WTC11 (cell line): ENCODE measurements around the gene EHD2. TPM values are rescaled to one million over a fixed set of nuclear protein-coding genes. Genes with fewer than 3 reads are reported as not detected.

Experiments used
- ATAC-seq: fragments of 200-7000 bp; cut with Tn5 transposase; 2 replicates; pipeline ENCODE4 v1.10.0; 2021; ENCODE audit warnings: mild to moderate bottlenecking, moderate library complexity
- CTCF ChIA-PET: fragments of 300-600 bp; sonication (Branson Sonifier 250); formaldehyde crosslinking; loops from one replicate; lab custom pipeline; 2021; ENCODE audit warnings: antibody characterized with exemption; lab: Charles Lee
- POLR2A ChIA-PET: fragments of 350-600 bp; sonication (Branson Sonifier 250); formaldehyde crosslinking; loops from one replicate; lab custom pipeline; 2021; ENCODE audit warnings: antibody characterized with exemption; lab: Charles Lee
- DNase-seq: peaks from one replicate; pipeline ENCODE4 v3.0.0; 2021; ENCODE audit warnings: low spot score
- H3K27ac Mint-ChIP-seq: 2 replicates; pipeline ENCODE4 v1.8.0; 2021; ENCODE audit warnings: mixed read lengths
- H3K27me3 Mint-ChIP-seq: 2 replicates; pipeline ENCODE4 v1.8.0; 2021; ENCODE audit warnings: low read depth, mild to moderate bottlenecking, moderate library complexity, mixed read lengths
- H3K36me3 Mint-ChIP-seq: 2 replicates; pipeline ENCODE4 v1.8.0; 2021; ENCODE audit warnings: mixed read lengths
- H3K4me1 Mint-ChIP-seq: 2 replicates; pipeline ENCODE4 v1.8.0; 2022; ENCODE audit warnings: mixed read lengths
- H3K4me3 Mint-ChIP-seq: 2 replicates; pipeline ENCODE4 v1.8.0; 2021; ENCODE audit warnings: mild to moderate bottlenecking, moderate library complexity, mixed read lengths
- H3K9me3 Mint-ChIP-seq: 2 replicates; pipeline ENCODE4 v1.8.0; 2021; ENCODE audit warnings: mixed read lengths
- CBFB ChIP-seq: sonication (generic); formaldehyde crosslinking; IDR thresholded peaks from 2 replicates; pipeline ENCODE4 v1.8.1; 2022; ENCODE audit warnings: mild to moderate bottlenecking, low read depth, missing genetic modification reagents
- CREB1 ChIP-seq: sonication (generic); formaldehyde crosslinking; IDR thresholded peaks from 2 replicates; pipeline ENCODE4 v1.8.0; 2023; ENCODE audit warnings: mild to moderate bottlenecking, missing genetic modification reagents
- ETV6 ChIP-seq: sonication (generic); formaldehyde crosslinking; IDR thresholded peaks from 2 replicates; pipeline ENCODE4 v1.8.1; 2022; ENCODE audit warnings: mild to moderate bottlenecking, missing genetic modification reagents
- FOXK1 ChIP-seq: sonication (generic); formaldehyde crosslinking; IDR thresholded peaks from 2 replicates; pipeline ENCODE4 v1.8.0; 2022; ENCODE audit warnings: mild to moderate bottlenecking, moderate library complexity, missing genetic modification reagents
- GABPB1 ChIP-seq: sonication (generic); formaldehyde crosslinking; IDR thresholded peaks from 2 replicates; pipeline ENCODE4 v1.8.1; 2023; ENCODE audit warnings: mild to moderate bottlenecking, missing genetic modification reagents
- HMGA2 ChIP-seq: fragments of 250-450 bp; sonication (Bioruptor Pico); IDR thresholded peaks from 2 replicates; pipeline ENCODE4 v1.4.0; 2021; ENCODE audit warnings: mild to moderate bottlenecking, moderate library complexity
- JUN ChIP-seq: sonication (generic); formaldehyde crosslinking; IDR thresholded peaks from 2 replicates; pipeline ENCODE4 v1.8.0; 2023; ENCODE audit warnings: mild to moderate bottlenecking, missing genetic modification reagents
- MYBL2 ChIP-seq: sonication (generic); formaldehyde crosslinking; IDR thresholded peaks from 2 replicates; pipeline ENCODE4 v1.8.1; 2023; ENCODE audit warnings: mild to moderate bottlenecking, moderate library complexity, missing genetic modification reagents
- NFYB ChIP-seq: sonication (generic); formaldehyde crosslinking; conservative IDR thresholded peaks from 2 replicates; pipeline ENCODE4 v1.8.0; 2022; ENCODE audit warnings: low read depth, missing genetic modification reagents
- NR3C1 ChIP-seq: sonication (generic); formaldehyde crosslinking; conservative IDR thresholded peaks from 2 replicates; pipeline ENCODE4 v1.8.1; 2023; ENCODE audit warnings: low read depth, mild to moderate bottlenecking, missing genetic modification reagents
- SMAD3 ChIP-seq: sonication (generic); formaldehyde crosslinking; IDR thresholded peaks from 2 replicates; pipeline ENCODE4 v1.8.0; 2022; ENCODE audit warnings: missing genetic modification reagents, mild to moderate bottlenecking, borderline replicate concordance
- TEAD1 ChIP-seq: sonication (generic); formaldehyde crosslinking; IDR thresholded peaks from 2 replicates; pipeline ENCODE4 v1.8.0; 2022; ENCODE audit warnings: mild to moderate bottlenecking, missing genetic modification reagents
- TEAD4 ChIP-seq: sonication (generic); formaldehyde crosslinking; IDR thresholded peaks from 2 replicates; pipeline ENCODE4 v1.8.0; 2022; ENCODE audit warnings: mild to moderate bottlenecking, missing genetic modification reagents
- TP53 ChIP-seq: sonication (generic); formaldehyde crosslinking; IDR thresholded peaks from 2 replicates; pipeline ENCODE4 v1.8.1; 2023; ENCODE audit warnings: mild to moderate bottlenecking, missing genetic modification reagents
- ZNF121 ChIP-seq: sonication (generic); formaldehyde crosslinking; IDR thresholded peaks from 2 replicates; pipeline ENCODE4 v1.8.0; 2023; ENCODE audit warnings: missing genetic modification reagents
- ZNF396 ChIP-seq: fragments of 250-450 bp; sonication (Bioruptor Pico); IDR thresholded peaks from 2 replicates; pipeline ENCODE4 v1.8.0; 2021; ENCODE audit warnings: mild to moderate bottlenecking, moderate library complexity, borderline replicate concordance
- ZNF416 ChIP-seq: fragments of 250-450 bp; sonication (Bioruptor Pico); IDR thresholded peaks from 2 replicates; pipeline ENCODE4 v1.9.0; 2021; ENCODE audit warnings: mild to moderate bottlenecking, inconsistent platforms
- total RNA-seq: library from RNA; stranded (reverse); gene quantifications from 3 replicates; pipeline ENCODE4 v1.2.3, GENCODE V29; 2021
- TF ChIP-seq, protein P1 (sequence below): fragments of 250-450 bp; sonication (Bioruptor Pico); IDR thresholded peaks from 2 replicates; pipeline ENCODE4 v1.9.0; 2021; ENCODE audit warnings: mild to moderate bottlenecking
- TF ChIP-seq, protein P2 (sequence below): fragments of 250-450 bp; sonication (Bioruptor Pico); IDR thresholded peaks from 2 replicates; pipeline ENCODE4 v1.9.0; 2021; ENCODE audit warnings: moderate library complexity, mild to moderate bottlenecking, inconsistent platforms, borderline replicate concordance
- TF ChIP-seq, protein P3 (sequence below): sonication (generic); formaldehyde crosslinking; IDR thresholded peaks from 2 replicates; pipeline ENCODE4 v1.8.1; 2022; ENCODE audit warnings: mild to moderate bottlenecking, moderate library complexity, missing genetic modification reagents
- TF ChIP-seq, protein P4 (sequence below): sonication (generic); formaldehyde crosslinking; IDR thresholded peaks from 2 replicates; pipeline ENCODE4 v1.8.1; 2023; ENCODE audit warnings: mild to moderate bottlenecking, missing genetic modification reagents
- TF ChIP-seq, protein P5 (sequence below): fragments of 250-450 bp; sonication (Bioruptor Pico); IDR thresholded peaks from 2 replicates; pipeline ENCODE4 v1.8.0; 2021; ENCODE audit warnings: mild to moderate bottlenecking
- TF ChIP-seq, protein P6 (sequence below): sonication (generic); formaldehyde crosslinking; IDR thresholded peaks from 2 replicates; pipeline ENCODE4 v1.8.1; 2022; ENCODE audit warnings: mild to moderate bottlenecking, missing genetic modification reagents, moderate library complexity, borderline replicate concordance

Gene EHD2
- total RNA-seq, 1 experiment from 2014 or later, result 11.8 TPM

DNA sequence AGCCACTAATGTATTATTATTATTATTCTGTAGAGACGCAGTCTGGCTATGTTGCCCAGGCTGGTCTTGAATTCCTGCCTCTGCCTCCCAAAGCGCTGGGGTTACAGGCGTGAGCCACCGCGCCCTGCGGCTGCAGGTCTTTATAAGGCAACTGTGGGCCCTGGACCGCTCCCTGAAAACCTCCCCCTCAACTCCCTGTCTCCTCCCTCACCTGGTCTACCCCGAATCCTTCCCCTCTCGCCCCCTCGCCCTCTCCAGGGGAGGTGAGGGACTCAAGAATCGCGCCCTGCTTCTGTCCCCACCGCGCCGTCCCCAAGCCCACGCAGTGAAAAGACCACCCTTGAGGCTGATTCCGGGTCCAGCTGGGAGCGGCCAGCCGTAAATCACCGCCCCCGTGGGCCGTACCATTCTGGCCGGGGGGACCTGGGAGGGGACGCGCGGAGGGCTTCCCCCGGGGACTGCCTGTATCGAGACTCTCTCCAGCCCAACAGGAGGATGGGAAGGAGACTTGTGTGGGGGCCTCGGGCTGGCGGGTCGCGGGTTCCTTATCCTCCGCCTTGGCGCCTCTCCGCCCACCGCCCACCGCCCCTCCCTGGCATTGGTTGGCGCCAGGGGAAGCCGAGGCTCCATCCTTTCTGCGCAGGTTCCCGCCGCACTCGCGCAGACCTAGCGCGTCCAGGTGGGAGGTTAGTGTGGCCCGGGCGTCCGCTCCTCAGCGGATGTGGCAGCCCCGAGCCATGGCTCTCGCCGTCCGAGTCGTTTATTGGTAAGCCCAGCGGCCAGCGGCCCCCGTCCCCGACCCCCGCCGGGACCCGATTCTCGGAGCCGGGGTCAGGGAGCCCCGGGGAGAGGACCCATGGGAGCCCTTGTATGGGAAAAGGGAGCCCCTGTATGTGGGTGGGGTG lies 65.1 kb downstream of the EHD2 start, which contains the start of gene SELENOW (continued):
- TF ChIP-seq NR3C1 (CRISPR knock-in tag) (no peak; the same call in 1 of the 2 replicates), ZNF121 (CRISPR knock-in tag) (peak; percentile 96), HMGA2 (CRISPR knock-in tag) (no peak), ETV6 (CRISPR knock-in tag) (no peak; the same call in none of the 2 replicates), TP53 (peak; percentile 67; the same call in 1 of the 2 replicates), CREB1 (CRISPR knock-in tag) (no peak; the same call in 1 of the 2 replicates), ZNF416 (no peak), TEAD1 (peak; percentile 79), SMAD3 (no peak)
- TF ChIP-seq, protein P1, sequence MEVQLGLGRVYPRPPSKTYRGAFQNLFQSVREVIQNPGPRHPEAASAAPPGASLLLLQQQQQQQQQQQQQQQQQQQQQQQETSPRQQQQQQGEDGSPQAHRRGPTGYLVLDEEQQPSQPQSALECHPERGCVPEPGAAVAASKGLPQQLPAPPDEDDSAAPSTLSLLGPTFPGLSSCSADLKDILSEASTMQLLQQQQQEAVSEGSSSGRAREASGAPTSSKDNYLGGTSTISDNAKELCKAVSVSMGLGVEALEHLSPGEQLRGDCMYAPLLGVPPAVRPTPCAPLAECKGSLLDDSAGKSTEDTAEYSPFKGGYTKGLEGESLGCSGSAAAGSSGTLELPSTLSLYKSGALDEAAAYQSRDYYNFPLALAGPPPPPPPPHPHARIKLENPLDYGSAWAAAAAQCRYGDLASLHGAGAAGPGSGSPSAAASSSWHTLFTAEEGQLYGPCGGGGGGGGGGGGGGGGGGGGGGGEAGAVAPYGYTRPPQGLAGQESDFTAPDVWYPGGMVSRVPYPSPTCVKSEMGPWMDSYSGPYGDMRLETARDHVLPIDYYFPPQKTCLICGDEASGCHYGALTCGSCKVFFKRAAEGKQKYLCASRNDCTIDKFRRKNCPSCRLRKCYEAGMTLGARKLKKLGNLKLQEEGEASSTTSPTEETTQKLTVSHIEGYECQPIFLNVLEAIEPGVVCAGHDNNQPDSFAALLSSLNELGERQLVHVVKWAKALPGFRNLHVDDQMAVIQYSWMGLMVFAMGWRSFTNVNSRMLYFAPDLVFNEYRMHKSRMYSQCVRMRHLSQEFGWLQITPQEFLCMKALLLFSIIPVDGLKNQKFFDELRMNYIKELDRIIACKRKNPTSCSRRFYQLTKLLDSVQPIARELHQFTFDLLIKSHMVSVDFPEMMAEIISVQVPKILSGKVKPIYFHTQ (CRISPR knock-in tag), result no peak
- TF ChIP-seq, protein P2, sequence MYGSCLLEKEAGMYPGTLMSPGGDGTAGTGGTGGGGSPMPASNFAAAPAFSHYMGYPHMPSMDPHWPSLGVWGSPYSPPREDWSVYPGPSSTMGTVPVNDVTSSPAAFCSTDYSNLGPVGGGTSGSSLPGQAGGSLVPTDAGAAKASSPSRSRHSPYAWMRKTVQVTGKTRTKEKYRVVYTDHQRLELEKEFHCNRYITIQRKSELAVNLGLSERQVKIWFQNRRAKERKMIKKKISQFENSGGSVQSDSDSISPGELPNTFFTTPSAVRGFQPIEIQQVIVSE, result no peak
- TF ChIP-seq, protein P3, sequence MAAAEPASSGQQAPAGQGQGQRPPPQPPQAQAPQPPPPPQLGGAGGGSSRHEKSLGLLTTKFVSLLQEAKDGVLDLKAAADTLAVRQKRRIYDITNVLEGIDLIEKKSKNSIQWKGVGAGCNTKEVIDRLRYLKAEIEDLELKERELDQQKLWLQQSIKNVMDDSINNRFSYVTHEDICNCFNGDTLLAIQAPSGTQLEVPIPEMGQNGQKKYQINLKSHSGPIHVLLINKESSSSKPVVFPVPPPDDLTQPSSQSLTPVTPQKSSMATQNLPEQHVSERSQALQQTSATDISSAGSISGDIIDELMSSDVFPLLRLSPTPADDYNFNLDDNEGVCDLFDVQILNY, result peak; percentile 73

DNA sequence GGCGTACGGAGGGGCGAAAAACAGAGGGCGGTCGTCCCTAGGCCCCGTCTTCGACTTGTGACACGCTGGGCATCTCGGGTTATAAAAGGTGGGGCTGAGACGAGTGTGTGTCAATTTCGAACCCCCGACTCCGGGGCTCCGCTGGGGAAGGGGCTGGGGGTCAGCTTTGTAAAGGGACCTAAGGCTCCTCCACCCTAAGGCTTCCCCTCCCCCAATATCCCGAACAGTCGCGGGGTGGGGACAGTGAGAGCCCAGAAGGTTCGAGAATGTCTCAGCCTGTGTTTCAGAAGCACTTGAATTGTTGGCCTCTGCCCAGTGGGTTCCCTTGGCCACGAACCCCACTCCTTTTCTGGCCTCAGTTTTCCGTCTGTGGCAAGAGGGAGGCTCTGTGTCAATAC lies 65.7 kb downstream of the EHD2 start:
- no peak for DNase-seq
- CTCF ChIA-PET, result interaction anchor here (1.2 to 1.6 kb wide), 4 partner anchors 9 to 66 kb away, joined by 3 to 7 read pairs (median 4); no protein-coding TSS in a partner anchor
- Mint-ChIP-seq H3K9me3 (no peaks in the 10 kb centered on the region), H3K4me1 (peaks cover 32% of the 10 kb centered on the region), H3K27me3 (no peaks in the 10 kb centered on the region), H3K27ac (peak overlapping the region; percentile 65; the same call in 1 of the 2 replicates), H3K4me3 (peak overlapping the region; percentile 92), H3K36me3 (peaks cover 32% of the 10 kb centered on the region)
- ATAC-seq, result no peak
- POLR2A ChIA-PET, result interaction anchor here (0.5 to 1.2 kb wide), 3 partner anchors 9 to 42 kb away, joined by 3 to 4 read pairs (median 4); no protein-coding TSS in a partner anchor
- TF ChIP-seq TEAD4 (no peak), CBFB (CRISPR knock-in tag) (no peak), JUN (CRISPR knock-in tag) (peak; percentile 58; the same call in 1 of the 2 replicates)

DNA sequence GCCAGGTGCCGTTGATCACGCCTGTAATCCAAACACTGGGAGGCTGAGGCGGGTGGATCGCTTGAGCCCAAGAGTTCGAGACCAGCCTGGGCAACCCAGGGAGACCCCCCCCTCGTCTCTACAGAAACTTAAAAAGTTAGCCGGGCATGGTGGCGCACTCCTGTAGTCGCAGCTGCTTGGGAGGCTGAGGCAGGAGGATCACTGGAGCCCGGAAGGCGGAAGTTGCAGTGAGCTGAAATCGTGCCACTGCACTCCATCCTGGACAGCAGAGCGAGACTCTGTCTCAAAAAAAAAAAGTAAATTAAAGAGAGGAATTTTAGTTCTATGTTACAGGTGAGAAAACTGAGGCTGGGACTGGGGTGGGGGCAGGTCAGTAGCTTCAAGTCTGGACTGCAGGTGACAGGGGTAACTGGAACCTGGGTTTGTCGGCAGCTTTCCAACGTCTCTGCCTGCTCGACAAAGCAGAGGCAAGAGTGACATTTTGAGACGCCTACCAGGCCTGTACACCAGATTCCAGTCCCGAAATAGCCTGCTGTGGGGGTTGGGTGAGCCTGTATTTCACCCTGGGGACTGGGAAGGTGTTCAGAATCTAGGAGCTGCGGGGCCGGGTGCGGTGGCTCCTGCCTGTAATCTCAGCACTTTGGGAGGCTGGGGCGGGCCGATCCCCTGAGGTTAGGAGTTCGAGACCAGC lies 66.4 kb downstream of the EHD2 start:
- Mint-ChIP-seq H3K4me3 (peak overlapping the region; percentile 92), H3K27ac (peak overlapping the region; percentile 65), H3K36me3 (peaks cover 39% of the 10 kb centered on the region), H3K27me3 (no peaks in the 10 kb centered on the region), H3K4me1 (peaks cover 30% of the 10 kb centered on the region), H3K9me3 (no peaks in the 10 kb centered on the region)
- POLR2A ChIA-PET, result interaction anchor here (0.7 to 1.2 kb wide), 2 partner anchors 9 to 14 kb away, joined by 3 to 4 read pairs; no protein-coding TSS in a partner anchor
- DNase-seq (no peak), ATAC-seq (no peak)
- CTCF ChIA-PET, result interaction anchor here (0.5 to 1.6 kb wide), 5 partner anchors 9 to 67 kb away, joined by 3 to 9 read pairs (median 4); no protein-coding TSS in a partner anchor
- TF ChIP-seq ZNF396 (CRISPR knock-in tag) (no peak), FOXK1 (CRISPR knock-in tag) (no peak), GABPB1 (no peak), NR3C1 (CRISPR knock-in tag) (no peak), MYBL2 (CRISPR knock-in tag) (no peak), NFYB (CRISPR knock-in tag) (no peak)
- TF ChIP-seq, protein P4, sequence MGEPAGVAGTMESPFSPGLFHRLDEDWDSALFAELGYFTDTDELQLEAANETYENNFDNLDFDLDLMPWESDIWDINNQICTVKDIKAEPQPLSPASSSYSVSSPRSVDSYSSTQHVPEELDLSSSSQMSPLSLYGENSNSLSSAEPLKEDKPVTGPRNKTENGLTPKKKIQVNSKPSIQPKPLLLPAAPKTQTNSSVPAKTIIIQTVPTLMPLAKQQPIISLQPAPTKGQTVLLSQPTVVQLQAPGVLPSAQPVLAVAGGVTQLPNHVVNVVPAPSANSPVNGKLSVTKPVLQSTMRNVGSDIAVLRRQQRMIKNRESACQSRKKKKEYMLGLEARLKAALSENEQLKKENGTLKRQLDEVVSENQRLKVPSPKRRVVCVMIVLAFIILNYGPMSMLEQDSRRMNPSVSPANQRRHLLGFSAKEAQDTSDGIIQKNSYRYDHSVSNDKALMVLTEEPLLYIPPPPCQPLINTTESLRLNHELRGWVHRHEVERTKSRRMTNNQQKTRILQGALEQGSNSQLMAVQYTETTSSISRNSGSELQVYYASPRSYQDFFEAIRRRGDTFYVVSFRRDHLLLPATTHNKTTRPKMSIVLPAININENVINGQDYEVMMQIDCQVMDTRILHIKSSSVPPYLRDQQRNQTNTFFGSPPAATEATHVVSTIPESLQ, result no peak
- TF ChIP-seq, protein P5, sequence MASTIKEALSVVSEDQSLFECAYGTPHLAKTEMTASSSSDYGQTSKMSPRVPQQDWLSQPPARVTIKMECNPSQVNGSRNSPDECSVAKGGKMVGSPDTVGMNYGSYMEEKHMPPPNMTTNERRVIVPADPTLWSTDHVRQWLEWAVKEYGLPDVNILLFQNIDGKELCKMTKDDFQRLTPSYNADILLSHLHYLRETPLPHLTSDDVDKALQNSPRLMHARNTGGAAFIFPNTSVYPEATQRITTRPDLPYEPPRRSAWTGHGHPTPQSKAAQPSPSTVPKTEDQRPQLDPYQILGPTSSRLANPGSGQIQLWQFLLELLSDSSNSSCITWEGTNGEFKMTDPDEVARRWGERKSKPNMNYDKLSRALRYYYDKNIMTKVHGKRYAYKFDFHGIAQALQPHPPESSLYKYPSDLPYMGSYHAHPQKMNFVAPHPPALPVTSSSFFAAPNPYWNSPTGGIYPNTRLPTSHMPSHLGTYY (CRISPR knock-in tag), result no peak
- TF ChIP-seq, protein P6, sequence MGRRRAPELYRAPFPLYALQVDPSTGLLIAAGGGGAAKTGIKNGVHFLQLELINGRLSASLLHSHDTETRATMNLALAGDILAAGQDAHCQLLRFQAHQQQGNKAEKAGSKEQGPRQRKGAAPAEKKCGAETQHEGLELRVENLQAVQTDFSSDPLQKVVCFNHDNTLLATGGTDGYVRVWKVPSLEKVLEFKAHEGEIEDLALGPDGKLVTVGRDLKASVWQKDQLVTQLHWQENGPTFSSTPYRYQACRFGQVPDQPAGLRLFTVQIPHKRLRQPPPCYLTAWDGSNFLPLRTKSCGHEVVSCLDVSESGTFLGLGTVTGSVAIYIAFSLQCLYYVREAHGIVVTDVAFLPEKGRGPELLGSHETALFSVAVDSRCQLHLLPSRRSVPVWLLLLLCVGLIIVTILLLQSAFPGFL (CRISPR knock-in tag), result no peak
